Astrocyte of the cerebellum (primary cell): ENCODE results near the gene SLC44A4.

ENCODE experiments used
- DNase-seq: peaks from one replicate; pipeline ENCODE4 v3.0.0-alpha.2; 2011; ENCODE audit warnings: low read depth
- H3K4me3 ChIP-seq: 2 replicates; pipeline ENCODE4 v1.5.1; 2011; ENCODE audit warnings: mild to moderate bottlenecking, low read depth, low read length, moderate library complexity
- CTCF ChIP-seq: IDR thresholded peaks from 2 replicates; pipeline ENCODE4 v1.5.1; 2012; ENCODE audit warnings: low read length, low read depth, moderate library complexity, mild to moderate bottlenecking; ENCODE audit errors: missing control alignments
- in situ Hi-C: cut with HindIII; loops from 2 replicates; pipeline ENCODE4 v1.10.0; 2017; ENCODE audit warnings: low sequenced_read_pairs

SLC44A4 gene

GRCh38 chr6:31880616-31881015 lies 1.8 kb upstream of the SLC44A4 start:
- in situ Hi-C loops = no loop called here
- no peak for DNase-seq
- no peak overlapping the region for H3K4me3 ChIP-seq
- no peak for TF ChIP-seq CTCF

DNA sequence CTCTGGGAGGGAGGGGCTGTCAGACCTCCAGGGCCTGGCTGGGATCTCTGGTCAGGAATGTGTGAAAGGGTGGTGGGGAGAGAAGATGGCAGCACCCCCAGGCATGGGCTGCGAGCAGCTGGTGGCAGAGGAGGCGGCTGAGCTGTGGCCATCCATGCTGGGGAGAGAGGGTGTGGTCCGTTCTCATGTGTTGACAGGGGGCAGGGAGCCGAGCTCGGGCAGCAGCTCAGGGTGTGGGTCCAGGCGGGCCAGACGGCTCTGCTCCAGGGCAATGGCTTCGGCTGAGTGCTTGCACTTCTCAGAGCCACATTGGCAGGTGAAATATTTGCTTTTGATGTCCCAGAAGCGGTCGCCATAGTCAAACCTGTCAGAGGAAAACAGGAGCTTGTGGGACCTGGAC lies 1.1 kb upstream of the SLC44A4 start:
- H3K4me3 ChIP-seq = no peak overlapping the region
- DNase-seq = no peak
- in situ Hi-C loops = no loop called here
- no peak for TF ChIP-seq CTCF

DNA sequence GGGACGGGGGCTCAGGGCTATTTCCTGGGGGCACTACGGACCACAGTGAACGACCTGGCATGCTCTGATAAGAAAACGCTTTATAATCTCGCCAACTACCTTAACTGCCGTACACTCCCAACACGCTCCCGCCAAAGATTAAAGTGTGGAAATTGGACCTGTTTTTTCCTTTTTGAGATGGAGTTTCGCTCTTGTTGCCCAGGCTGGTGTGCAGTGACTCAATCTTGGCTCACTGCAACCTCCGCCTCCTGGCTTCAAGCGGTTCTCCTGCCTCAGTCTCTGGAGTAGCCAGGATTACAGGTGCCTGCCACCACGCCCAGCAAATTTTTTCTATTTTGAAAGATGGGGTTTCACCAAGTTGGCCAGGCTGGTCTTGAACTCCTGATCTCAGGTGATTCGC lies 346 bp upstream of the SLC44A4 start:
- no peak for TF ChIP-seq CTCF
- no peak overlapping the region for H3K4me3 ChIP-seq

GRCh38 chr6:31878222-31878621 lies 575 bp downstream of the SLC44A4 start:
- no peak for DNase-seq
- H3K4me3 ChIP-seq = no peak overlapping the region
- TF ChIP-seq CTCF = no peak
- in situ Hi-C loops = no loop called here

More for the DNA sequence above, 346 bp upstream of the SLC44A4 start:
- no peak for DNase-seq
- in situ Hi-C loops = no loop called here

- DNase-seq = no peak
- H3K4me3 ChIP-seq = no peak overlapping the region
- no peak for TF ChIP-seq CTCF
- in situ Hi-C loops = no loop called here
Observed at GRCh38 chr6:31877651-31878161, 1.1 kb downstream of the SLC44A4 start.

GRCh38 chr6:31877125-31877650 lies 1.6 kb downstream of the SLC44A4 start:
- DNase-seq = no peak
- no peak for TF ChIP-seq CTCF
- in situ Hi-C loops = no loop called here
- no peak overlapping the region for H3K4me3 ChIP-seq
